Stimulated activated CD8-positive, alpha-beta memory T cell treated with anti-CD3 and anti-CD28 coated beads, Interleukin-7, amount 100 ng/mL, for 4 hours (primary cell): ENCODE data around the gene DUSP9.

Source experiments
- DNase-seq, 2 donors: peaks; one replicate each; pipeline ENCODE4 v3.0.0-alpha.2; 2020; ENCODE audit warnings: low read depth in 2 of 2

DUSP9 gene

DNA sequence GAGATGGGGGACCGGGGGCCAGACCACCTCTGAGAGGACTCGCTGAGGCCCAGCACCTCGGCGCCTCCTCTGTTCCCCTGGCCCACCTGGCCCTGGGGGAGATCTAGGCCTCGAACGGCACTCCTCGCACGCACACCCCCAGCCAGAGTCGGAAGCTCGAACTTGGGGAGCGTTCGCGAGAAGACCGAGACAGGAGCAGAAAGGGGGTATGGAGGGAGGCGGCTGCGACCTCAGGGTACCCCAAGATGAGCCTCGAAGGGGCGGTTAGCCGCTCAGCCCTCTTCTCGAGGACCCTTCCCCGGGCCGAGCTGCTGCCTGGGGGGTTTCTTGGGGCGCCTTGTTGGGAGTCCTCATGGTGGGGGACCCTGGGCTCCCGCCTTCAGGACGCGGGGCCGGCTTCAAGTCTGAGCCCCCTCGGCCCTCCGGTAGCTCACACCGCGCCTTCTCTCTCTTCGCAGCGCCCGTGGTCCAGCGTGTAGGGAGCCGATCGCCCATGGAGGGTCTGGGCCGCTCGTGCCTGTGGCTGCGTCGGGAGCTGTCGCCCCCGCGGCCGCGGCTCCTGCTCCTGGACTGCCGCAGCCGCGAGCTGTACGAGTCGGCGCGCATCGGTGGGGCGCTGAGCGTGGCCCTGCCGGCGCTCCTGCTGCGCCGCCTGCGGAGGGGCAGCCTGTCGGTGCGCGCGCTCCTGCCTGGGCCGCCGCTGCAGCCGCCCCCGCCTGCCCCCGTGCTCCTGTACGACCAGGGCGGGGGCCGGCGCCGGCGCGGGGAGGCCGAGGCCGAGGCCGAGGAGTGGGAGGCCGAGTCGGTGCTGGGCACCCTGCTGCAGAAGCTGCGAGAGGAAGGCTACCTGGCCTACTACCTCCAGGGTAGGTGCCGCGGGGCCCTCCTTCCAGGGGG lies 706 bp downstream of the DUSP9 start:
- no peak for DNase-seq

DNA sequence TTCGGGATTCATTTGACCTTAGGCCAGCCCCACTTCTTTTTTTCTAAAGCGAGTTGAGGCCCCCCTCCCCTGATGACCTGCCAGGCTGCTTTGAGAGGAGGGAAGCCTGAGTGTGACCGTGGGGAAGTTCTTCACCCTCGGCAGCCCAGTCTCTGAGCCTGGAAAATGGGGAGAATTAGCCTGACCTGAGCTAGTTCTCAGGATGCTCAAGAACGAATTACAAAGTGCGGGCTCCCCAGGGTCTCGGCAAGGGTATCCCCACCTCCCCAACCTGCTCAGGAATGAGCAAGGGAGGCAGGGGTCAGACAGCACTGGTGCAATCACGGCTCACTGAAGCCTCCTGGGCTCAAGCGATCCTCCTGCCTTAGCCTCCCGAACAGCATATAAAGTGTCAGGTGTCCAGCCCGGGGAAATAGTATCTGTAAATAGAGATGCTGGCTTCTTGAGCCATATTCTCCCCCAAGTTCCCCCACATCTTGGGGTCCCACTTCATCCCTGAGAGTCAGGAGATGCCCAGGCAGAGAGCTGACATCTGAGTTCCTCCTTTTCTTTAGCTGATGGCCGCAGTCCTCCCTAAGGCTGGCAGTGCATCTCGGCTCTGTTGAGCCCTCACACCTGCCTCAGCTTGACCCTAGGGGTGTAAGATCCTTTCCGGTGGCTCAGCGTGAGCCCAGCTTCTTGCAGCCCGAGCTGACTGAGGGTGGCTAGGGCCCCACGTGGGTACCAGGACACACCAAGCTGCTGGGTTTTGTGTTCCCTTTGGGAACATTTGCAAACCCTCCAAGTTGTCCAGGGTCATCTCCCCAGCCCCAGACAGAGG lies 1.6 kb downstream of the DUSP9 start:
- DNase-seq = no peak

DNA sequence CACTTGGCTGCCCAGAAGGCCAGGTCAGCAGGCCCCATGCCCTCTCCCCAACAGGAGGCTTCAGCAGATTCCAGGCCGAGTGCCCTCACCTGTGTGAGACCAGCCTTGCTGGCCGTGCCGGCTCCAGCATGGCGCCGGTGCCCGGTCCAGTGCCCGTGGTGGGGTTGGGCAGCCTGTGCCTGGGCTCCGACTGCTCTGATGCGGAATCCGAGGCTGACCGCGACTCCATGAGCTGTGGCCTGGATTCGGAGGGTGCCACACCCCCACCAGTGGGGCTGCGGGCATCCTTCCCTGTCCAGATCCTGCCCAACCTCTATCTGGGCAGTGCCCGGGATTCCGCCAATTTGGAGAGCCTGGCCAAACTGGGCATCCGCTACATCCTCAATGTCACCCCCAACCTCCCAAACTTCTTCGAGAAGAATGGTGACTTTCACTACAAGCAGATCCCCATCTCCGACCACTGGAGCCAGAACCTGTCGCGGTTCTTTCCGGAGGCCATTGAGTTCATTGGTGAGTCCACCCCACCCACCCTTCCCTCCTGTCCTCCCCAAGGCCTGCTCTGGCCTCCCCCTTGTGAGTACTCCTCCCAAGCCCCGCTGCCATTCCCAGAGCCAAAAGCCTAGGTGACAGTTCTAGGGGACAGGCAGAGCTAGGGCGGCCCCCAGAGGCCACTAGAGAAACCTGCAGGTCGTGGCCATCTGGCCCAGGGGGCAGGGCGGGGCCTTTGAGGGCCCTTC lies 2.3 kb downstream of the DUSP9 start:
- DNase-seq = no peak

DNA sequence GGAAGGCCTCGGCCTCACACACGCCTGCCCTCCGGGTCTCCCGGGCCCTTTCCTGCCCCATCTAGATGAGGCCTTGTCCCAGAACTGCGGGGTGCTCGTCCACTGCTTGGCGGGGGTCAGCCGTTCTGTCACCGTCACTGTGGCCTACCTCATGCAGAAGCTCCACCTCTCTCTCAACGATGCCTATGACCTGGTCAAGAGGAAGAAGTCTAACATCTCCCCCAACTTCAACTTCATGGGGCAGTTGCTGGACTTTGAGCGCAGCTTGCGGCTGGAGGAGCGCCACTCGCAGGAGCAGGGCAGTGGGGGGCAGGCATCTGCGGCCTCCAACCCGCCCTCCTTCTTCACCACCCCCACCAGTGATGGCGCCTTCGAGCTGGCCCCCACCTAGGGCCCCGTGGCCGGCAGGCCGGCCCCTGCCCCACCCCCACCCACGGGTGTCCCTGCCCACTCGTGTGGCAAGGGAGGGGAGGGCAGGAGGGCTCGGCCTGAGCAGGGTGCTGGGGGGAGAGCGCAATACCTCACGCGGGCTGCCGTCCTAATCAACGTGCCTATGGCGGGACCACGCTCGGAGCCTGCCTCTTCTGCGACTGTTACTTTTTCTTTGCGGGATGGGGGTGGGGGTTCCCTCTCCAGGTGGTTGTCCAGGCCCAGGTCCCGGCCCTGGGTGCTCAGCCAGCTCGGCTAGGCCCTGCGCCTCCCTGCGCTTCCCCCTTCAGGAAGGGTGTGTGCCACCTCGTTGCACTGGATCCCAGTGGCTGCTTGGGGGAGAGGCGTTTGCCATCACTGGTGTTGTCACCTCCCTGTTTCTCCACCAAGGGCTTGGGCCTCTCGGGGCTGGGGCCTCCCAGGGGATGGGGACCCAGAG lies 3.1 kb downstream of the DUSP9 start:
- no peak for DNase-seq

DNA sequence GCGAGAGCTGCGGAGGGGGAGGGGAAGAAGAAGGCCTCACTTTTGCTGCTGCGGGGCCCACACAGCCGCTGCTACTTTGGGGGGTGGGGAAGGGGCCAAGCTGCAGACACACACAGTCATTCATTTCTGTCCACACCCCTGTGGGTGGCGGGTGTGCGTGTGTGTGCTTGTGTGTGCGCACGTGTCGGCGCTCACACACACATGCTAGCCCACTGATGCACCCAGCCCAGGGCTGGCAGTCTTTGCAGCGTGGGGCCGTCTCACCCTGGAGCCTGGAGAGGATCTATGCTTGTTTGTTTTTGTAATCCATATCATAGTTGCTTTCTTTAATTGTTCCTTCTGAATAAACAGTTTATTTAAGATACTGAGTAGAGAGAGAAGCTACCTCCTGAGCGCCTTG lies 4.0 kb downstream of the DUSP9 start:
- no peak for DNase-seq

DNA sequence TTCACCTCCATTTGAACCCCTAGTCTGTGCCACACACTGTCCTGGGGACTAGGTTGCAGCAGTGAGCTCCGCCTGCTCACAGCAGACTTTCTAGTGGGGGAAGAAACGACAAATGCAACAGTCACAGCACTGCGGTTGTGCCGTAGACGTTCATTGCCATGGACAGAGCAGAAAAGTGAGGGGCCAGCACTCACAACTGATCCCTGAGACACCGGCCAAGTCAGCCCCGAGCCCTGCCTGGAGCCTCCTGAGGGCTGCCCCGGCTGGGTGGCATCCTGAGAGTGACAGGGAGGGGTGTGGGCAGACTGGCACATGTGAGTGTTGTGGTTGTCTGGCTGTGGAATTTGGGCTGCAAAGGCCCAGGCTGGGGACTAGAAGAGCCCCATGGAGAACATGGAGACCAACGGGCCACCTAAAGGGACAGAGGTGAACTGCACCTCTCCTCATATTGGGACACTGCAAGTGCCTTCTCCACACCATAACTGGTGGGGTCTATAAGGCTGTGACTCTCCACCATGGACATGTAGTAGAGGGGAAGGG lies 4.6 kb downstream of the DUSP9 start:
- DNase-seq = no peak

DNA sequence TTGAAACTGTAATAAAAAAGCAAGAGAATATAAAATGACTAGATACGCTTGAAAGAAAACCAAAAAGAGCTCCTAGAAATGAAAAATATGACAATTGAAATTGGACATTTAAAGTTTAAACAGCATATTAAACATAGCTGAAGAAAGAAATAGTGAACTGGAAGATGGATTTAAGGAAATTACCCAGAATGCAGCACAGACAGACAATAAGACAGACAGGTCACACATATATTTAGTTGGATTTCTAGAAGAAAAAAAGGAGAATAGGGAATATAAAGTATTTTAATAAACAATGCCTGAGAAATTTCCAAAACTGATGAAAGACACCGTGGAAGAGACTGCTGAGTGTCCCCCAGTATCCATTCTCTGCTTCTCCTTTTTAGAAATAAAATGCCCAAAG lies 6.6 kb downstream of the DUSP9 start:
- DNase-seq = no peak

DNA sequence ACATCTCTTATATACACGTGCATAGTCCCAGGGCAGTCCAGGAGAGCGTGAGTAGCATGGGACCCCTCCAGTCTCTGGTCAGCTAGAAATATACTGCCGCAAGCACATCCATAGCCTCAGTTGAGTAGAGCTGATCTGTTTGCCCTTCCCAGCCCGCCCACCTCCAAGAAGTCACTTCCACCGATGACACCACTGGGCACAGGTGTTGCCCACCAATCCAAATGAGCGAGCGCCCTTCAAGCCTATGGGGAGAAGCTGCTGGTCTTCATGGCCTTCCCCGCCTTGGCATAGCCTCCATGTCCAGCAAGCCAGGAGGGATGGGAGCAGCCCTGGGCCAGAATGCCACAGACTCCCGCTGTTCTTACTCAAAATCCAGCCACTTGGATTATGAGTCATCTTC lies 10.2 kb downstream of the DUSP9 start:
- no peak for DNase-seq

DNA sequence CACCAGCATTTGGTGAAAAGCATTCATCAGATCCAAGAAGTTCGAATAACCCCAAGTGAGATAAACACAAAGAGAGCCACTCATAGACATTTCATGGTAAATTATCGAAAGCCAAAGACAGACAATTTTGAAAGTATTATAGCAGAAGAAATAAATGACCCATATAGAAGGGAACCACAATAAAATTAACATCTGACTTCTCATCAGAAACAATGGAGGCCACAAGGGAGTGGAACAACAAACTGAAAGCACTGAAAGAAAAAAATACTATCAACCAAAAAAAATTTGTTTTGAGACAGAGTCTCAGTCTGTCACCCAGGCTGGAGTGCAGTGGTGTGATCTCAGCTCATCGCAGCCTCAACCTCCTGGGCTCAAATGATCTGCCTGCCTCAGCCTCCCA lies 12.3 kb downstream of the DUSP9 start:
- DNase-seq = no peak

DNA sequence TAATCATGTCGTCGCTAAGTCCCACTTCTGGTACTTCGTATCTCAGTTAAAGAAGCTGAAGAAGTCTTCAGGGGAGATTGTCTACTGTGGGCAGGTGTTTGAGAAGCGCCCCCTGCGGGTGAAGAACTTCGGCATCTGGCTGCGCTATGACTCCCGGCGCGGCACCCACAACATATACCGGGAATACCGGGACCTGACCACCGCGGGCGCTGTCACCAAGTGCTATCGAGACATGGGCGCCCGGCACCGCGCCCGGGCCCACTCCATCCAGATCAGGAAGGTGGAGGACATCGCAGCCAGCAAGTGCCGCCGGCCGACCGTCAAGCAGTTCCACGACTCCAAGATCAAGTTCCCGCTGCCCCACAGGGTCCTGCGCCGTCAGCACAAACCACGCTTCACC lies 15.3 kb downstream of the DUSP9 start:
- DNase-seq = peak; percentile 20 to 33

DNA sequence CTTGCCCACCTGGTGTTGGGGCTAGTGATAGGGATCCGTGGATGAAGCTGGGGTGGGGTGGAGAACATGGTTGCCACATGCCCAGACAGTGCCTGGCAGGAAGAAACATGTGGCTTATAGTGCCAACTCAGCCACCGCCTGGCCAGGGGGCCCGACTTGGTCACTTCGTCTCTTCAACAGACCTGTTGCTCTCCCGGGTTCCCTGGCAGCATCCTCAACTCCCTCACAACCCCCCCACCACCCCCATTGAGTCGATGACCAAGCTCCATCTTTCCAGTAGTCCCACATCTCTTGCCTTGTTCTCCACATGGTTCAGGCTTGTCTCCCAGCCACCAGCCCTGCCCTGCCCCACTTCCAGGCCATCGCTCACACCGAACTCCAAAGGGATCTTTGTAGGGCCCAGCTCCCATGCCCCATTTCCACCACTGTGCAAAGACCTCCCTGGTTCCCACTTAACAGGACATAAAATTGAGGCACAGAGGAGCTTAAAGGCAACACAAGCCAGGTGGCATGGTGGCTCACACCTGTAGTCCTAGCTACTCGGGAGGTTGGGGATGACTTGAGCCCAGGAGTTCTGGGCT lies 18.8 kb downstream of the DUSP9 start:
- no peak for DNase-seq

DNA sequence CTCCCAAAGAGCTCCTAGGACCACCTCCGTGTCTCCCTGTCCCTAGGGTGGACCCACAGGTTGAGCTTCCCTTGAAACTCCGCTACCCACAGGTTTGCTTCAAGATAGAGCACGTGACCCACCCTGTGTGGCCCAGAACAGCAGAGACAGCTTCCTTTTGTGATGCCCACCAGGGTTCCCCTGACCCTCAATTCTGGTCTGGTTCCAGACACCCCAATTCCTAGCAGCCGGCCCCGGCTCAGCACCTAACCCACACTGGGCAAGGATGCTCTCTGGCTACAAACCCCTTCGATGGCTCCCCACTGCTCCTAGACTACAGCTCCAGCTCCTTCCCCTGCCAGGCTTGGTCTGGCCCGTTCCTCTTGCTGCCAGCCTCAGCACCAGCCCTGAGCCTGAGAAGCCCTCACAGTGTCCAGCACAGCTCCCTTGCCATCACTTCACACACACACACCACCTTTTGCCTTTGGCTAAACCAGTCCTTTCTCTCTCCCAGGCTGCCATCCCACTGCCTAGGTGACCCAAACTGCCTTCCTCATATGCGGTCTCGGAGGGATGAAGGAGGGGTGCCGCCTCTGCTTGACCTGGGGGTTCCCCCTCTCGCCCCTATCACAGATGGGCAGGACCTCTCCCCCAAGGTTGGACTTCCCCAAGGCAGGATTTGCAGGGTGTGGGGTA lies 20.4 kb downstream of the DUSP9 start:
- DNase-seq = no peak

DNA sequence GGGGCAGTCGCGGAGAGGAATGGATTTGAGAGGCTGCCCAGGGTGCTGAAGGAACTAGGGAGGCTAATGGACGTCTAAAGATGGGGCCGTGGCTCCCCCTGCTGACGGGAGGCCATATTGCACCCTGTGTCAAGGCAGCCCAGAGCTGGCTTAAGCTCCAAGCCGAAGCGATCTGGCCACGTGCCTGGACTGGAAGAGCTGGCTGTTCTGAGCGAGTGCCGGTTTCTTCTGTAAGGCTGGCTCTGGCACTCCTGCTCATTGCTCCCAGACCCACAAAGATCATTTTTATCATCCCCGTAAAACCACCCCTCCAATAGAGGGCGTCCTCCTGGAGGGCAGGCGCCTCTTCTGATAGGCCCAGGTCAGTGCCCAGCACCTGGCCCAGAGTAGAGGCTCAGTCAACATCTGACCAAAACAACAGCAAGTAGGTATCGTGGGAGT lies 21.0 kb downstream of the DUSP9 start:
- peak; percentile 37 to 39 for DNase-seq

DNA sequence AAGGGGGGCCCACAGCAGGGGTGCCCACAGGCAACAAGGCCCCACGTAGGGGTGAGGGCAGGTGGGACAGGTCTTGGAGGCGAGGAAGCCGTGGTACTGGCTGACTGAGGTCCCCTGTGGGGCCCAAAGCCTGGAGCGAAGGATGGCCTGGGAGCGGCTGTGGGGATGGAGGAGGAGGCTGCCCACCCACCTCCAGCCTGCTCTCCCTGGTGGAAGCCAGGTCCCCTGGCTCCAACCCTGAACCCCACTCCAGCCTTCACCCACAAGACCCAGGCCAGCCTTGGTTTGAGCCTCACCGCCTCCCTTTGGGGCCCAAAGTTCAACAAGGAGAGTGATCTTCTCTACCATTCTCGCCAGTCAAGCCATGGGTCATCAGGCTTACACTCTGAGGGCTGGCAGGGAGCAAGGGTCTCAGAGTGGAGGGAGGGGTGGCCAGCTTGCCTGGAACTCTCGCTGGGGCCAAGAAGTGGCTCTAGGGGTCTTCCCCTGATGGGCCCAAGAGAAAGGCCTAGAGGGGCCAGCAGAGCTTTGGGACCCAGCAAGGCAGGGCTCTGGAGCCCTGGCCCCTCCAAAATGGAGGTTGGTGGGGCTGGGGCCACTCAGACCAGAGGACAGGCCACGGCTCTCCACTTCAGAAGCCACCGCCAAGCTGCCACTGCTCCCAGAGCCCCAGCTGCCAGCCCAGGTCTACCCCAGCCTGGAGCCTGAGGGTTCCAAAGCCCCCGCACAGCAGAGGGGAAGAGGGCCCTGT lies 21.6 kb downstream of the DUSP9 start:
- DNase-seq = no peak

DNA sequence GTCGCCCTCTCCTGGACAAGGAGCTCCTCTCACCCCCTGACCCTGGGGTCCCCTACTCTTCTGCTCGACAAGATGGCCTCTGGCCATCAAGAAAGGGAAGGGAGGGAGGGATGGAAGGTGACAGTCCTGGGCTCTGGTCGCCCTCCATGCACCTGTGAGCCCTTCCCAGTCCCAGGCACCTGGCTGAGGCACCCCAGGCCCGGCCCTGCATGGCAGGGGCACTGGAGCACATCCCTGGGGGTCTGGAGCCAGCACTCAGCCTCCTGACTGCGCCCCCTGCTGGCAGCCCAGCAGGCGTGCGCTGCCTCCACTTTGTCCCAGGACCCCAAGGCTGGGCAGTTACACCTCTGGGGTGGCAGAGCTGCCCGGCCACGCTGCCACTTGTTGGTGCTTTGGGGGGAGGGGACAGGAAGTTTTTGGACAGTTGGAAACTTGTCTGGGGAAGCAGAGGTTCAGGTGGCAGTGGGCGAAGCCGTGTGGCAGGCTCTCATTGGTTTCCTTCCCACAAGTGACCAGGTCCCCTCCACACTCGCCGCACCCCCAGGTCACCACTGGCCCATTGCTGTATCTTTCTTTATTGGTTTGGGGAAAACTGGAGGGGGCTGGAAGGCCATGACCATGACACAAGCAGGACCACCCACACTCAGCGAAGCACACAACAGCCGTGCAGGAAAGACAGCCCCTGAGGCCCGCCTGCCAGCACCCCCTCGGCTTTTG lies 22.3 kb downstream of the DUSP9 start:
- DNase-seq = no peak

DNA sequence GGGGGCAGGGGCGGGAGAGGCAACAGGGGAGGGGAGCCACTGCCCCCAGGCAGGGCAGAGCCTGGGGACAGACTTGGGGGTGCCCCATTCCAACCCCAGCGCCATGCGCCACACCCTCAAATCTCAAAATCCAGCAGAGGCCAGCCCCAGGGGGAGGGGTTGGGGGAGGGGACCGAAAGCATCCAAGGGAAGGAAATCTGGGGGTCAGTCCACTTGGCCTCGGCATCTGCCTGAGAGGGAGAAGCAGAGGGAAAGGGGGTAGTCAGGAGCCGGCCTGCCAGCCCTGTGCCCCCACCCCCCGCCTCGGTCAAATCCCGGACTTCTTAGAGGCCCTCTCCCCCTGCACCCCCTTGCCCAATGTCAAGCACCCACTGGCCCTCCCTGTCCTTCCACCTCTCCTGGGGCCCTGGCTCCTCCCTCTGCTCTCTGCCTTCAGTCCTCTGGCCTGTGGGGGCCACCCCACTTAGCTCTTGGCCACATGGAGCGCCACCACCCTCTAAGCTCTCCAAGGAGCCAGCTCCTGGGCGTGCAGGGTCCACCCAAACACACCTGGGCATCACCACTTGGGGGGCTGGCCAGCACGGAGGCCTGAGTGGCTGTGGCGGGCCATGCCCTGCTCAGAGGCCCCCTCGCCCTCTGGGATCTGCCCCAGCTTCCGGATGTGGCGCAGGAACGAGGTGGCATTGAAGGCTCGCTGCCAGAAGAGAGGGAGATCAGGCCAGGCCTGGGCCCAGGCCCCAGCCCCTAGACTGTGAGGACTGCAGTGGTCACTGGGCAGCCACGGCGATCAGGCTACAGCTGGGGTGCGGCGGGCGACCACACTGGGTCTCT lies 23.1 kb downstream of the DUSP9 start:
- DNase-seq = no peak

DNA sequence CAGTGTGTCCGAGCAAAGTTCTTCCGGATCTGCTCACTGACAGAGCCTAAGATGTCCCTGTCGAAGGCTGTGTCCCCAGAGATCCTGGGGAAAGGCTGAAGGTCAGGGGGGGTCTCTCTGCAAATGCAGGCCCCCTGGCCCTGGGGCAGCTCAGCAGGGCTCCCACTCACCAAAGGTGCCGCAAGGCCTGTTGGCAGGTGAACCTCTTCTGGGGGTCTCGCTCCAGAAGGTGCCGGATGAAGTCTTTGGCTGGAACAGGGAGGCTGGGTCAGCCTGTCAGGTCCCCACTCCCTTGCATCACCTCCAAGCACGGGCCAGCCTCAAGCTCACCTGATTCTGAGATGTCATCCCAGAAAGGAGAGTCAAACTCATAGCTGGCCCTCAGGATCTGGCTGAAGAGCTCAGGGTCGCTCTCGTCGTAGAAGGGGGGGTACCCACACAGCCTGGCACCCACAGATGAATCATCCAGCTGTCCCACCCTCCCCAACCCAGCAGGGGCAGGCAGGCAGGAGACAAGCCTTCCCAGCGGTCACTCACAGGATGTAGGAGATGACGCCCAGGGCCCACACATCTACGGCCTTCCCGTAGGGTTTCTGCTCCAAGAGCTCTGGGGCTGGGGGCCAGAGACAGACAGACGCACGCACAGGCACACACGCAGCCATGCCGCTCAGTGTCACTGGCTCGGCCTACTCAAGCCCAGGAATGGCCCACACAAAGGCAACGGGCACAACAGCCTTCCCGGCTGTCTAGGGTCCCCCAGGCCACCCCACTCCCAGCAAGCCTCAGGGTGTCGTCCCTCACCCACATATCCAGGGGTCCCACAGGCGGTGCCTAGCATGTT lies 24.0 kb downstream of the DUSP9 start:
- DNase-seq = no peak
